HG03175 (cell line): ENCODE results near the gene DOP1B.
"Not testable (repeated sequence)": the region's sequence is repeated elsewhere in the genome, so short reads cannot be mapped to it uniquely, and the experiment has no call there.

ENCODE experiments used
- ATAC-seq: cut with Tn5 transposase; IDR thresholded peaks from one replicate; pipeline ENCODE4 v1.9.1; 2021; ENCODE audit warnings: mild to moderate bottlenecking, moderate library complexity; ENCODE audit not compliant: unreplicated experiment

Gene DOP1B

GRCh38 chr21:36170823-36171222 lies 14.2 kb downstream of the DOP1B start:
- ATAC-seq: no peak

- ATAC-seq: no peak
These were observed 14.7 kb downstream of the DOP1B start for GRCh38 chr21:36171336-36171735.

GRCh38 chr21:36171741-36172331 lies 15.2 kb downstream of the DOP1B start:
- ATAC-seq: no peak

DNA sequence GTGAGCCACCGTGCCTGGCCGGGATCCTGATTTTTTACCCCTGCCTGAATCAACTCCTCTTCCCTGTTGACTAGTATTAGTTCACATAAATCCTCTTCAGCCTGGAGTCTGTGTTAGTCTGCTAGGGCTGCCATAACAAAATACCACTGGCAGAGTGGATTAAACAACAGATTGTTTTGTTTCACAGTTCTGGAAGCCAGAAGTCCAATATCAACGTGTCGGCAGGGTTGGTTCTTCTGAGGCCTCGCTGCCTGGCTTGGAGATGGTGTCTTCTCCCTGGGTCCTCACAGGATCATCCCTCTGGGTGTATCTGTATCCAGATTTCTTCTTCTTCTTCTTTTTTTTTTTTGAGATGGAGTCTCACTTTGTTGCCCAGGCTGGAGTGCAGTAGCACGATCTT lies 18.2 kb downstream of the DOP1B start:
- ATAC-seq: no peak

DNA sequence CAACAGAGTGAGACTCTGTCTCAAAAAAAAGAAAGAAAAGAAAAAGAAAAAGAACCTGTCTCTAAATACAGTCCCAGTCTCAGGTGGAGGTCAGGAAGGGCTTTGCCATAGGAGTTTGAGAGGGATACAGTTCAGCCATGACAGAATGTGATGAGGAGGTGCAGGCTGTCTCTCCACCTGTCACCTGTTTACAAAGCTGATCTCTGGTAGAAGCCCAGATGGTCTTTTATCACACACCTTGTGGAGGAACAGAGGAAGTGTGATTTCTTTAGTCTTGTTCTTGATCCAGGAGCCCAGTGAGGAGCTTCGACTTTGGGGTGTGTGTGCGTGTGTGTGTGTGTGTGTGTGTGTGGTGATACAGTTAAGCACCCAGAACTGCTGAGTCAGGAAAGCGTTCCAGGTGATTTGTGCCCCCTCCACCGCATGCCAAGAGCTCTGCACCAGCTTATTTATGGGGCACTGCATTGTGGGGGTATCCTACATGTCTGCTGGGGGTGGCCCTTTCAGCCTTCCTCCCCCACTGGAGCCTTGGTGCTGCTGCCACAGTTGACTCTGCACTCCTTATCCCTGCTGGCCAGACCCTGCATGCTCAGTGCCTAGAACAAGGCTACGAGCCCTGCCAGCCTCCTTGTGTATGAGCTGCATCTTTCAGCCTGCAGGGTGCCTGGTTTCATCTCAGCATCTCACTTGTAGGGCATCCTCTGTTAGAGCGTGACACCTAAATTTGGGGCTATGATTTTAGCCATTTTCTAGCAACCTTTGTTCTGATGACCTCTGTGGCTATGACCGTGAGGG lies 19.3 kb downstream of the DOP1B start:
- ATAC-seq: no peak

- no peak for ATAC-seq
These were observed 21.7 kb downstream of the DOP1B start for GRCh38 chr21:36178349-36178748.

DNA sequence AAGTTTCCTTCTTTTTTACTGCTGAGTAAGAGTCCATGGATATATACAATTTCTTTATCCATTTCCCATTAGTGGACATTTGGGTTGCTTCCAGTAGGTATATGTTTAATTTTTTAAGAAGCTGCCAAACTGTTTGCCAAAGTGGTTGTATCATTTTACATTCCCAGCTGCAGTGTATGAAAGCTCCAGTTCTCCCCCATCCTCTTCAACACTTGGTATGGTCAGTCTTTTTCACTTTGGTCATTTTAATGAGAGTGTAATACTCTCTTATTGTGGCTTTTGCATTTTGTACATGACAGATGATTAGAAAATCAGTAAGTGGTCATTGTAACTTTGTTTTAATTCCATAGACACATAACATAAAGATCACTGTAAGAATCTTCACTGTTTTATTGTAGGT lies 22.5 kb downstream of the DOP1B start:
- no peak for ATAC-seq

- ATAC-seq: no peak
These were observed 24.3 kb downstream of the DOP1B start for GRCh38 chr21:36180963-36181362.

- ATAC-seq: no peak
These were observed 26.6 kb downstream of the DOP1B start for GRCh38 chr21:36183144-36183795.

DNA sequence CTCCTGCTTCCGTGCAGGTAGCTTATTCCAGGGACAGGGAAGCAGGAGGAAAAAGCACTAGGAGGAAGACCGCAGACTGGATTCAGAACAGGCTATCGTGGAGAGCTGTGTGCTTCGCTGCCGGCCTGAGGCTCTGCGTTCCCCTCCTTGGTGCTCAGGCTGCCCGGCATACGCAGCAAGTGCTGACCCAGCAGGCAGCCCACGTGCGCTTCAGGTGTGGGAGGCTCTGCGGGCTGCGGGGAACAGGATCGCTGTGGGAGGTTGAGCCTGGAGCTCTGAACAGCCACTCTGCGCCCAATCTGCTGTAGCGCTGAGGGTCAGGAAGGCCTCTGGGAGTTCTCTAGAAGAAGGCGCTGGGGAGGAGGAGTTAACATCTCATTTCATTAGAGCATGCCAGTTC lies 27.9 kb downstream of the DOP1B start:
- ATAC-seq: no peak

GRCh38 chr21:36185523-36185922 lies 28.9 kb downstream of the DOP1B start:
- ATAC-seq: no peak

GRCh38 chr21:36186081-36186480 lies 29.5 kb downstream of the DOP1B start:
- no peak for ATAC-seq

GRCh38 chr21:36186506-36187399 lies 30.1 kb downstream of the DOP1B start:
- ATAC-seq: no peak

- ATAC-seq: no peak
These were observed 31.6 kb downstream of the DOP1B start for GRCh38 chr21:36188081-36188681.

DNA sequence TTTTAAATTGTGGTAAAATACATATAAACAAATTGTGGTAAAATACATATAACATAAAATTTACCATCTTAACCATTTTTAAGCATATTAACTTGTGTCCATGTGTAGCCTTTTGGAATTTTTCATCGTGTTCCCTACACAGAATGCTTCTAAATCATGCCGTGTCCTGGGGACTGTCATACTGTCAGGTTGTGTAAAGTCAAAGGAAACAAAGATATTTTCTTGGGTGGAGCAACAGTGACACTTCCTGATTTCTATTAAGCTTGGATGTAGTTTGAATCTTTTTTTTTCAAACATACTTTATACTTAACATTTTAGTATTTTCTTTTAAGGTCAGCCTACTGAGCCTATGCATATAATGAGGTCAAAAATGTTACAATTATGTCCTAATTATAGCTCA lies 32.3 kb downstream of the DOP1B start:
- ATAC-seq: no peak

DNA sequence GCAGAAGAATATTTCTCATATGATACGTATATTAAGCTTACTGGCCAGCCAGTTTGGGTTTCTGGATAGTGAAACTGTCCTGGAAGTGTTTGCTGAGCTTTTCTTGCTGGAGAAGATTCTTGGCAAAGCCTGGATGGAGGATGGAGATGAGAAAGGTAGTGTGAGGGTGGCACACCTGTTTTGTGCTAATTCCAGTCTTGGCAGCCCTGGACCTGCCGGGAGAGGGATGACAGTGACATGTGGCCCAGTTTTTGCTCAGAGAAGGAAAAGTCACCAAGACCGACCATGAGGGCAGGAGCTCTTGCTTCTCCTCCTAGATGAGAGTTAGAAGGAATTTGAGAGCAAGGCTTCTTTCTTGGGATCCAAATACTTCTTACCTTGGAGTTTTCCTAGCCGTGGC lies 34.1 kb downstream of the DOP1B start:
- no peak for ATAC-seq

GRCh38 chr21:36193200-36193599 lies 36.6 kb downstream of the DOP1B start:
- no peak for ATAC-seq

DNA sequence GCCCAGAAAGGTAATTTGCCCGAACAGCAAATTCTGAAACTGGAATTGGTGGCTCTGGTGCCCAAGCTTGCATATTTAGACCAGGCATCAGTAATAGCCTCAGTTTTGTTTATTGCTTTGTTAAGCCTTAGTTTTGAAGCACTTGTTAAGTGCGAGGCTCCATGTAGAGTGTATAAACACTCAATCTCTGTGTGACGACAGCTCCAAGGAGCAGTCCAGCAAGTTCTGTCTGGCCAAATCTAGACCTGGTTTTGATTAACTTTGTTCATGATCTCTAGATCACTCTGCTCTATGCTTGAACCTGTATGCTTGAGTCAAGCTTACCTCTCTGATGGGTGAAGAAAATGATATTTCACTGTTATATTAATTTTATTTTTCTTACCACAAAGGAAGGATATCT lies 37.4 kb downstream of the DOP1B start:
- ATAC-seq: no peak

GRCh38 chr21:36195613-36196012 lies 39.0 kb downstream of the DOP1B start:
- no peak for ATAC-seq

- ATAC-seq: no peak
These were observed 42.4 kb downstream of the DOP1B start for GRCh38 chr21:36199021-36199420.

GRCh38 chr21:36199575-36199974 lies 43.0 kb downstream of the DOP1B start:
- ATAC-seq: not testable (repeated sequence)
